Endothelial cell of umbilical vein (primary cell): Measurements from ENCODE around the gene FAM180A. TPM values are rescaled to one million over a fixed set of nuclear protein-coding genes. Genes with fewer than 3 reads are reported as not detected.

Experiments
- BruUV-seq: library from RNA; stranded (reverse); fragments of 400-500 nt; replicated peaks from 2 replicates; lab custom pipeline; 2021; lab: Mats Ljungman, UMichigan
- CTCF ChIA-PET: fragments of 300-600, 350-600 bp; sonication (Branson Sonifier 250); formaldehyde crosslinking; loops from one replicate; lab custom pipeline; 2021; ENCODE audit warnings: antibody characterized with exemption, inconsistent platforms; lab: Charles Lee
- POLR2A ChIA-PET: fragments of 300-600, 350-600 bp; sonication (Branson Sonifier 250); formaldehyde crosslinking; loops from one replicate; lab custom pipeline; 2021; ENCODE audit warnings: antibody characterized with exemption, inconsistent platforms; lab: Charles Lee
- DNase-seq: peaks from one replicate; pipeline ENCODE4 v3.0.0-alpha.2; 2011; ENCODE audit warnings: low read depth, low spot score
- FAIRE-seq: peaks from 2 replicates; lab custom pipeline; 2011; peaks lifted over from hg19 to GRCh38; lab: Jason Lieb, UNC
- H2AFZ ChIP-seq: 2 replicates; pipeline ENCODE4 v1.6.0; 2012; ENCODE audit warnings: low read depth, low read length, control low read depth, inconsistent platforms
- H3K27ac ChIP-seq: 2 replicates; pipeline ENCODE4 v1.5.1; 2011; ENCODE audit warnings: low read depth, mild to moderate bottlenecking, control low read depth, low read length, moderate library complexity; ENCODE audit not compliant: insufficient read depth
- H3K27me3 ChIP-seq, 2 experiments: 2 replicates each; pipeline versions ENCODE4 v1.6.0 to v1.6.1; 2011; ENCODE audit warnings: low read length in 2 of 2, mixed read lengths in 1 of 2; ENCODE audit not compliant: control insufficient read depth in 2 of 2, insufficient read depth in 2 of 2
- H3K36me3 ChIP-seq, 2 experiments: 2 replicates in 1 of 2; 3 replicates in 1 of 2; pipeline ENCODE4 v1.5.1; 2011; ENCODE audit warnings: low read length in 2 of 2, mild to moderate bottlenecking in 1 of 2, moderate library complexity in 1 of 2; ENCODE audit not compliant: control insufficient read depth in 2 of 2, insufficient read depth in 2 of 2; ENCODE audit errors: extremely low read depth in 1 of 2
- H3K4me1 ChIP-seq: 3 replicates; pipeline ENCODE4 v1.5.1; 2011; ENCODE audit warnings: mild to moderate bottlenecking, low read length; ENCODE audit not compliant: control insufficient read depth, insufficient read depth; ENCODE audit errors: extremely low read depth
- H3K4me2 ChIP-seq: 2 replicates; pipeline ENCODE4 v1.6.1; 2011; ENCODE audit warnings: low read length, control low read depth, mixed read lengths; ENCODE audit not compliant: insufficient read depth
- H3K4me3 ChIP-seq, 3 experiments: fragments of 200-600 bp in 1 of 3; sonication (generic), shearing (Covaris generic) in 1 of 3; replicated peaks in 1 of 3; 2 replicates each; pipeline ENCODE4 v1.5.1; 2011 to 2016; ENCODE audit warnings: control low read depth in 3 of 3, low read length in 3 of 3, mild to moderate bottlenecking in 2 of 3, inconsistent platforms in 1 of 3, low read depth in 1 of 3, moderate library complexity in 1 of 3; ENCODE audit not compliant: insufficient read depth in 1 of 3
- H3K79me2 ChIP-seq: 2 replicates; pipeline ENCODE4 v1.6.0; 2012; ENCODE audit warnings: low read length, inconsistent platforms; ENCODE audit not compliant: control insufficient read depth, insufficient read depth
- H3K9ac ChIP-seq: replicated peaks from 2 replicates; pipeline ENCODE3; 2011; ENCODE audit warnings: low read length, control low read depth; ENCODE audit not compliant: insufficient read depth; ENCODE audit errors: extremely low read depth
- H3K9me1 ChIP-seq: replicated peaks from 3 replicates; pipeline ENCODE4 v1.6.0; 2011; ENCODE audit warnings: mild to moderate bottlenecking, low read length; ENCODE audit not compliant: control insufficient read depth, insufficient read depth; ENCODE audit errors: extremely low read depth
- H3K9me3 ChIP-seq: replicated peaks from 2 replicates; pipeline ENCODE4 v1.5.1; 2012; ENCODE audit warnings: low read length, inconsistent platforms; ENCODE audit not compliant: control insufficient read depth, insufficient read depth
- H4K20me1 ChIP-seq: replicated peaks from 2 replicates; pipeline ENCODE3; 2011; ENCODE audit warnings: mild to moderate bottlenecking, low read length; ENCODE audit not compliant: control insufficient read depth, insufficient read depth; ENCODE audit errors: extremely low read depth
- CTCF ChIP-seq, 2 donors: IDR thresholded peaks; 1 replicate in 1 of 2; 2 replicates in 1 of 2; pipeline ENCODE4 v1.5.1; 2011; ENCODE audit warnings: low read length in 2 of 2, mild to moderate bottlenecking in 2 of 2, moderate library complexity in 2 of 2, control low read depth in 1 of 2, inconsistent platforms in 1 of 2, low read depth in 1 of 2; ENCODE audit not compliant: insufficient read depth in 1 of 2; ENCODE audit errors: extremely low read depth in 1 of 2
- EZH2 ChIP-seq: IDR thresholded peaks from 2 replicates; pipeline ENCODE4 v1.6.1; 2012; ENCODE audit warnings: borderline replicate concordance, low read depth, mild to moderate bottlenecking, moderate library complexity, low read length, inconsistent platforms; ENCODE audit not compliant: severe bottlenecking
- FOS ChIP-seq: IDR thresholded peaks from 2 replicates; pipeline ENCODE4 v1.6.1; 2011; ENCODE audit warnings: mild to moderate bottlenecking, low read length, moderate library complexity, borderline replicate concordance; ENCODE audit not compliant: insufficient read depth
- GATA2 ChIP-seq: IDR thresholded peaks from 2 replicates; pipeline ENCODE4 v1.7.0; 2011; ENCODE audit warnings: low read depth, mild to moderate bottlenecking, moderate library complexity, mixed read lengths, low read length; ENCODE audit not compliant: insufficient read length, insufficient read depth
- JUN ChIP-seq: IDR thresholded peaks from 2 replicates; pipeline ENCODE4 v1.6.1; 2011; ENCODE audit warnings: borderline replicate concordance, low read depth; ENCODE audit not compliant: insufficient read length, insufficient read depth
- MAX ChIP-seq: IDR thresholded peaks from 2 replicates; pipeline ENCODE4 v1.6.1; 2011; ENCODE audit not compliant: insufficient read depth, insufficient read length
- MYC ChIP-seq: IDR thresholded peaks from one replicate; pipeline ENCODE4 v1.6.1; 2011; ENCODE audit warnings: mild to moderate bottlenecking, low read depth, low read length
- POLR2A ChIP-seq: IDR thresholded peaks from 2 replicates; pipeline ENCODE4 v1.6.1; 2012; ENCODE audit warnings: low read depth, mild to moderate bottlenecking, control low read depth, low read length
- POLR2AphosphoS5 ChIP-seq: IDR thresholded peaks from 2 replicates; pipeline ENCODE4 v1.6.1; 2012; ENCODE audit warnings: low read depth, mild to moderate bottlenecking, control low read depth, low read length, moderate library complexity; ENCODE audit not compliant: insufficient read depth
- dilution Hi-C: fragments of 300-500 bp; cut with MboI; formaldehyde crosslinking; loops from one replicate; pipeline ENCODE4 v1.15.0; 2019; ENCODE audit warnings: low sequenced_read_pairs; ENCODE audit not compliant: extremely low pct_ligation_motif_present
- intact Hi-C: fragments of 100-400 bp; cut with micrococcal nuclease; formaldehyde crosslinking; loops from one replicate; pipeline ENCODE4 v1.10.0; 2022
- polyA plus RNA-seq, 4 experiments: library from polyadenylated mRNA; depleted of rRNA in 3 of 4; stranded (reverse) in 3 of 4; unstranded in 1 of 4; fragments of >200 nt; gene quantifications; 2 replicates each; pipeline versions ENCODE4 v1.2.1 to v1.2.3, GENCODE V29; 2011 to 2012; ENCODE audit warnings: missing spikeins in 1 of 4
- total RNA-seq: library from RNA; stranded (reverse); gene quantifications from 2 replicates; pipeline ENCODE4 v1.2.3, GENCODE V29; 2021

Gene FAM180A
- total and polyA plus RNA-seq, 2 donors (not counting 3 experiments of a cell fraction or from before 2014, with no cell fraction given): not detected

GRCh38 chr7:135711139-135711469 is 37.5 kb downstream of the FAM180A start:
- no TSS peak for BruUV-seq
- no peak overlapping the region for H3K27ac ChIP-seq
- no peaks in the 10 kb centered on the region for H3K79me2 ChIP-seq
- no peak overlapping the region for H3K4me2 ChIP-seq
- DNase-seq (no peak), FAIRE-seq (no peak)
- CTCF ChIA-PET: interaction anchor here (0.6 to 3.7 kb wide), 8 partner anchors 11 to 47 kb away, joined by 3 to 14 read pairs (median 5); no protein-coding TSS in a partner anchor
- no peak overlapping the region for H3K4me3 ChIP-seq
- no peaks in the 10 kb centered on the region for H3K9me1 ChIP-seq
- no peaks in the 10 kb centered on the region for H3K27me3 ChIP-seq
- no peaks in the 10 kb centered on the region for H3K9me3 ChIP-seq
- peaks cover 18% of the 10 kb centered on the region for H3K4me1 ChIP-seq
- dilution Hi-C loops: no loop called here
- no peaks in the 10 kb centered on the region for H3K36me3 ChIP-seq
- H4K20me1 ChIP-seq: no peaks in the 10 kb centered on the region
- H2AFZ ChIP-seq: peak overlapping the region; percentile 18
- intact Hi-C loops: loop anchor here (5.0 kb wide), 2 partner anchors 36 to 86 kb away; partner anchors contain the start of gene FAM180A
- TF ChIP-seq EZH2: no peak
- no peak for TF ChIP-seq MYC
- no peak for TF ChIP-seq POLR2AphosphoS5
- no peak for TF ChIP-seq JUN
- no peak for TF ChIP-seq CTCF (IDR thresholded peaks at IDR 0.05; ENCODE audit: extremely low read depth in 1 of 2, insufficient read depth in 1 of 2, low read depth in 1 of 2, low read length in 2 of 2)
- TF ChIP-seq GATA2: no peak
- no peak for TF ChIP-seq POLR2A
- no peak for TF ChIP-seq MAX
- TF ChIP-seq FOS: no peak
- POLR2A ChIA-PET: no interaction called here
- H3K9ac ChIP-seq: no peak overlapping the region
